22Rv1 (cell line): Measurements from ENCODE around the gene SH3PXD2A.

Experiments used
- CTCF ChIP-seq: fragments of 450-650 bp; IDR thresholded peaks from 2 replicates; pipeline ENCODE4 v1.5.1; 2017; ENCODE audit warnings: mild to moderate bottlenecking
- ZFX ChIP-seq: fragments of 450-650 bp; IDR thresholded peaks from 2 replicates; pipeline ENCODE4 v1.6.1; 2017; ENCODE audit warnings: antibody characterized with exemption, borderline replicate concordance

- TF ChIP-seq CTCF = no peak
- no peak for TF ChIP-seq ZFX
Observed at GRCh38 chr10:103897241-103897774, 41.9 kb upstream of the SH3PXD2A start.
